AG09309 (cell line): ENCODE results near the gene PRM2.

Source experiments
- DNase-seq: peaks from one replicate; pipeline ENCODE4 v3.0.0-alpha.2; 2010; ENCODE audit warnings: low read depth
- H3K4me3 ChIP-seq: 2 replicates; pipeline ENCODE4 v1.5.1; 2011; ENCODE audit warnings: mild to moderate bottlenecking, low read depth, low read length, moderate library complexity; ENCODE audit not compliant: control insufficient read depth
- TF ChIP-seq, protein P1 (sequence below): IDR thresholded peaks from 2 replicates; pipeline ENCODE4 v1.5.1; 2011; ENCODE audit warnings: mild to moderate bottlenecking, low read depth, low read length, inconsistent platforms; ENCODE audit not compliant: insufficient read depth, control insufficient read depth; ENCODE audit errors: missing control alignments

PRM2 gene

DNA sequence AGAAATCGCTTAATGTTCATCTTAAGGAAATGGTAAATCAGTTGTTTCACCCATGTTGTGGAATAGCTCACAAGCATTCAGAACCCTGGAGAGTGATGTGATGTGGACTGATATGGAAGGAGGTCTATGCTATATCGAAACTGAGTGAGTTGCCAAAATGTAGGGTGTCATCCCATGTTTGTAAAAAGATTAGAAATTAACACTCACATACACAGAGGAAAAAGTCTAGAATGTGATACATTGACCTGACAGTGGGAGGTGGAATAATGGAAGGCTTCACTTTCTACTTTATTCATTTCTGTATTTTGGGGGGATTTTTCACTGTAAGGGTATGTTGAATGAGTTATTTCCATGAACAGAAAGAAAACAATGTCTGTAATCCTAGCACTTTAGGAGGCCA lies 9.6 kb upstream of the PRM2 start:
- no peak overlapping the region for H3K4me3 ChIP-seq
- TF ChIP-seq, protein P1, sequence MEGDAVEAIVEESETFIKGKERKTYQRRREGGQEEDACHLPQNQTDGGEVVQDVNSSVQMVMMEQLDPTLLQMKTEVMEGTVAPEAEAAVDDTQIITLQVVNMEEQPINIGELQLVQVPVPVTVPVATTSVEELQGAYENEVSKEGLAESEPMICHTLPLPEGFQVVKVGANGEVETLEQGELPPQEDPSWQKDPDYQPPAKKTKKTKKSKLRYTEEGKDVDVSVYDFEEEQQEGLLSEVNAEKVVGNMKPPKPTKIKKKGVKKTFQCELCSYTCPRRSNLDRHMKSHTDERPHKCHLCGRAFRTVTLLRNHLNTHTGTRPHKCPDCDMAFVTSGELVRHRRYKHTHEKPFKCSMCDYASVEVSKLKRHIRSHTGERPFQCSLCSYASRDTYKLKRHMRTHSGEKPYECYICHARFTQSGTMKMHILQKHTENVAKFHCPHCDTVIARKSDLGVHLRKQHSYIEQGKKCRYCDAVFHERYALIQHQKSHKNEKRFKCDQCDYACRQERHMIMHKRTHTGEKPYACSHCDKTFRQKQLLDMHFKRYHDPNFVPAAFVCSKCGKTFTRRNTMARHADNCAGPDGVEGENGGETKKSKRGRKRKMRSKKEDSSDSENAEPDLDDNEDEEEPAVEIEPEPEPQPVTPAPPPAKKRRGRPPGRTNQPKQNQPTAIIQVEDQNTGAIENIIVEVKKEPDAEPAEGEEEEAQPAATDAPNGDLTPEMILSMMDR, result no peak
- no peak for DNase-seq

DNA sequence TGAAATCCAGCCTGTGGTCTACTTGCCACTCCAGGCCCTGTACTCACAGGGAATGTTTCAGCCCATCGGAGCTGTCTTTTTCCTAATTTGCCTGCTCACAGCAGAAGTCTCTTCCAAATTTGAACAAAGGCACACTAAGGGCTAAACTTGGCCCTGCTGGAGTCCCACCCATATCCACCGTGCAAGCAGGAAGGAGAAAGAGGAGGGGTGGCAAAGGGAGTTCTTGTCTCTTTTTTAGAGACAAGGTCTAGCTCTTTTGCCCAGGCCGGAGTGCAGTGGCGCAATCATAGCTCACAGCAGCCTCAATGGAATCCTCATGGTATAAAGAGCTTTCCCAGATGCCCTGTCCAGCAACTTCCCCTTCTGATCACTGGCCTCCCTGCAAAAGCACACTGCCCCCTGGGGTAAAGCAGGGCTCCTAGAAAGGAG lies 7.6 kb upstream of the PRM2 start:
- no peak overlapping the region for H3K4me3 ChIP-seq
- DNase-seq, result no peak
- TF ChIP-seq, protein P1, result no peak

DNA sequence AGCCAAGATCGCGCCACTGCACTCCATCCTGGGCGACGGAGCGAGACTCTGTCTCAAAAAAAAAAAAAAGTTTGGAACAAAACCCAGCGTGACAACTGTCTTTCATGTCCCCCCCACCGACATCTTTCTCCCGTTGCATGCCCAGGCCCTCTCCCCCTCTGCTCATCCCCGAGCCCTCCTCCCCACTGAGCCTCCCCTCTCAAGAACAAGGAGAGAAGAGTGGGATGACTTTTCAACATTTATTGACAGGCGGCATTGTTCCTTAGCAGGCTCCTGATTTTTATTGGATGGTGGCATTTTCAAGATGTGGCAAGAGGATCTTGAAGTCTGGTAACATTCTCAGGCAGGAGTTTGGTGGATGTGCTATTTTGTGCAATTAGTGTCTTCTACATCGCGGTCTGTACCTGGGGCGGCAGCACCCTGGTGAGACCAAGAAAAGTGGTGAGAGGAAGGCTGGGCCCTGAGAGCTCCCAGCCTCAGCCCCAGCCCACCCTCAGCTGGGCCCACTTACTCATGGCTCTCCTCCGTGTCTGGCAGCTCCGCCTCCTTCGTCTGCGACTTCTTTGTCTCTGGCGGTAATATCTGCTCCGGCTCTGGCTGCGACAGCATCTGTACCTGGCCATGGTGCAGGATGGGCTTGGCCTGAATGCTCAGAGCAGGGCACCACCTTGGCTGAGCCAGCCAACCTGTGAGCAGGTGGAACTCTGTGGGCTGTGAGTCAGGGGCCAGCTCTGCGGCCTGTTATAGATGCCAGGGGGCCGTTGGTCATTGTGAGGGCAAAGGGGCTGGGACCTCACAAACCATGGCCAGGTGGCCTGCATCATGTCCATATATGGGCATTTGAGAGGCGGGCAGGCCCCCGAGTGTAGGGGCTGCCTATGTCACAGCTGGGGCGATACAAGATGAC lies 4.6 kb upstream of the PRM2 start, which contains the start of gene PRM1:
PRM1 (minus strand) TSS at position 715 of the 907 bp plus-strand sequence; CDS start at position 623, 92 bp downstream.
- no peak for DNase-seq
- TF ChIP-seq, protein P1, result no peak

DNA sequence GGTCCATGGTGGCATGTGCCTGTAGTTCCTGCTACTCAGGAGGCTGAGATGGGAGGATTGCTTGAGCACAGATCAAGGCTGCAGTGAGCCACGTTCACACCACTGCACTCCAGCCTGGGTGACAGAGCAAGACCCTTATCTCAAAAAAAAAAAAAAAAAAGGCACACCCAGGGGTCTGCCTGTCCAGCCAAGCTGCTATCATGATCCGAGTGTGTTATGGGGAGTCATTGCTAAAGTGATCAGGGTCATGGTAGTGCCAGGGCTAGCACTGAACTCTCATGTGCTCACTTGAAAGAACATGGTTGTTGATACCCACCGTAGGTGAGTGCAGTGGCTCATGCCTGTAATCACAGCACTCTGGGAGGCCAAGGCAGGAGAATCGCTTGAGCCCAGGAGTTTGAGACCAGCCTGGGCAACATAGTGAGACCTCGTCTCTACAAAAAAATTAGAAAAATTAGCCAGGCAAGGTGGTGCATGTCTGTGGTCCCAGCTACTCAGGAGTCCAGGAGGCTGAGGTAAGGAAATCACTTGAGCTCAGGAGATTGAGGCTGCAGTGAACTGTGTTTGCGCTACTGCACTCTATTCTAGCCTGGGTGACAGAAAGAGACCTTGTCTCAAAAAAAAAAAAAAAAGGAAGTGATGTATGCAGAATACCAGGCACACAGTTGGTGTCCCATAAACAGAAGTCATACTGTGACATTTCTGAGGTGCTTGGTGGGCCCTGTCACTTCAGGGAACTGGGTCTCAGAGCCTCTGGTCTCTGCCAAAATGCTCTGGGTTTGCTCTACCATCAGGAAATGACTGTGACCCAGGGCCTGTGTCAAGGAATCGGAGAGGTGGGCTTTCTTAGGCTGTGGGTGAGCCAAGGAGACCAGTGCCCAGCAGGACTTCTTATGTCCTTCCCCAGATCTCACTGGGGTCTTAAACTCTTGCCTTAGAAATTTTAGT lies 2.7 kb upstream of the PRM2 start:
- DNase-seq, result no peak
- TF ChIP-seq, protein P1, result no peak
- H3K4me3 ChIP-seq, result no peak overlapping the region

More for the DNA sequence above, 4.6 kb upstream of the PRM2 start, which contains the start of gene PRM1:
- no peak within 1 kb of the TSS for H3K4me3 ChIP-seq

DNA sequence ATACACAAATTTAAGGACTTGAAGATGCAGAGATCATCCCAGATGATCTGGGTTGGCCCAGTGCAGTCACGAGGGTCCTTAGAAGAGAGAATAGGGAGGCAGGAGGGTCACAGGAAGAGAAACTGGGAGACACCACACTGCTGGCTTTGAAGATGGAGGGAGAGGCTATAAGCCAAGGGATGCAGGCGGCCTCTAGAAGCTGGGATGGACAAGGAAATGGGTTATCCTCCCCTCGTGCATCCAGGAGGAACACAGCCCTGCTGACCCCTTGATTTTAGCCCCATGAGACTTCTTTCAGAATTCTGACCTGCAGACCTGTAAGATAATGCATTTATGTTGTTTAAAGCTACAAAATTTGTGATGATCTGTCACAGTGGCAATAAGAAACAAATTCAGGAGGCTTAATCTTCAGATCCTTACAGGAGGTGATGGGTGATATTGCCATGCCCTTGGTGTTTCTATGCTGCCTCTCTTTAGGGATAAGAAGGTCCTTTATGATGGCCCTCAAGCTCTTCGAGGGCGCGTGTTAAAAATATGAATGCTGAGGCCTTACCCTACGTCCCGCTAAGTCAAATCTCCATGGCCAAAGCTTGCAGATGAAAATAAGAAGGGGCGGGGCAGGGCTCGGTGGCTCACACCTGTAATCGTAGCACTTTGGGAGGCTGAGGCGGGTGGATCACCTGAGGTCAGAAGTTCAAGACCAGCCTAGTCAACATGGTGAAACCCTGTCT lies 1.5 kb upstream of the PRM2 start:
- DNase-seq, result no peak
- TF ChIP-seq, protein P1, result no peak
- no peak overlapping the region for H3K4me3 ChIP-seq

DNA sequence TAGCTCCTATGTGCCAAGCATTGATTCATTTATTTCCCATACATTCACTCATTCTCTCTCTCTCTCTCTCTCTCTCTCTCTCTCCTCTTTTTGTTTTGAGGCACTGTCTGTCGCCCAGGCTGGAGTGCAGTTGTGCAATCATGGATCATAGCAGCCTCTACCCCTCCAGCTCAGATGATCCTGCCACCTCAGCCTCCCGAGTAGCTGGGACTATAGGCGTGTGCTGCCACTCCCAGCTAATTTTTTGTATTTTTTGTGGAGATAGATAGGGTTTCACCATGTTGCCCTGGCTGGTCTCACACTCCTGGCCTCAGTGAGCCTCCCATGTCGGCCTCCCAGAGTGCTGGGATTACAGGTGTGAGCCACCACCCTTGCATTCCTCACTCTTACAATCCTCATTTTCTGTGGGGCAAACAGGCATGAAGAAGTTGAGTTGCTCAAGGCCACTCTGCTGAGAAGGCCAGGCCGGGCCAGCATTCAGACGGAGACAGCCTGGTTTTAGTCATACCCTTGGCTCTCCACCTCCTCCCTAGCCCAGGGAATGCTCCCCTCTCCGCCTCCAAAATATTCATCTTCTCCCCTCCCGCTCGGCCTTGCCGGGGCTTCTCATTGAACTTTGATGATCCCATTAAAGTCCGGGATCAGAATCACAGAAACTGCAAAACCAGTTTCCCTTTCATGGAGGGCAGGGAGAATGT lies 765 bp upstream of the PRM2 start:
- no peak overlapping the region for H3K4me3 ChIP-seq
- no peak for DNase-seq
- TF ChIP-seq, protein P1, result no peak
